Lower leg skin (tissue), 3 donors: ENCODE data around the gene GRAP2.

Source experiments
- POLR2A ChIP-seq, 2 donors: fragments of 450-650 bp; IDR thresholded peaks; one replicate each; pipeline ENCODE4 v1.6.1; 2016 to 2017; ENCODE audit warnings: antibody characterized with exemption in 2 of 2, mild to moderate bottlenecking in 1 of 2, moderate library complexity in 1 of 2
- TF ChIP-seq, protein P1 (sequence below), 3 donors: fragments of 450-650 bp; IDR thresholded peaks; one replicate each; pipeline ENCODE4 v1.5.1; 2016; ENCODE audit warnings: antibody characterized with exemption in 3 of 3, mild to moderate bottlenecking in 3 of 3, moderate library complexity in 2 of 3

DNA sequence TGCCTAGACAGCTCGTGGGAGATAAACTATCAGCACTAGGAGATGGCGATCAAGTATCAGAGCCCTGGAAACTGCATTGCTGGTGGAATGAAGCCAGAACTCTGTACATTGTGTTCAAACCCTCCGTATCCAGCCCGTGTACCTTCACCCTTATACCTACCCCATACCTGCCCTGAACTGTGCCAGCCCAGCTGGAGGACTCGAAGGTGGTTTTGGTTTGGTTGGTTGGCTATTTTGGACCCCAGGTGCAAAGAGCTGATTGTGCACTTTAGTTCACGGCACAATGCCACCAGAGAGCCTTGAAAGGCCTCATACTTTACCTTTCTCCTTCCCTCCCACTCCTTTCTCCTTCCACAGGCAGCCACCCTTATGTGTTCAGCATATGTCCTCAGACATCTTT lies 109.9 kb downstream of the GRAP2 start:
- TF ChIP-seq, protein P1, sequence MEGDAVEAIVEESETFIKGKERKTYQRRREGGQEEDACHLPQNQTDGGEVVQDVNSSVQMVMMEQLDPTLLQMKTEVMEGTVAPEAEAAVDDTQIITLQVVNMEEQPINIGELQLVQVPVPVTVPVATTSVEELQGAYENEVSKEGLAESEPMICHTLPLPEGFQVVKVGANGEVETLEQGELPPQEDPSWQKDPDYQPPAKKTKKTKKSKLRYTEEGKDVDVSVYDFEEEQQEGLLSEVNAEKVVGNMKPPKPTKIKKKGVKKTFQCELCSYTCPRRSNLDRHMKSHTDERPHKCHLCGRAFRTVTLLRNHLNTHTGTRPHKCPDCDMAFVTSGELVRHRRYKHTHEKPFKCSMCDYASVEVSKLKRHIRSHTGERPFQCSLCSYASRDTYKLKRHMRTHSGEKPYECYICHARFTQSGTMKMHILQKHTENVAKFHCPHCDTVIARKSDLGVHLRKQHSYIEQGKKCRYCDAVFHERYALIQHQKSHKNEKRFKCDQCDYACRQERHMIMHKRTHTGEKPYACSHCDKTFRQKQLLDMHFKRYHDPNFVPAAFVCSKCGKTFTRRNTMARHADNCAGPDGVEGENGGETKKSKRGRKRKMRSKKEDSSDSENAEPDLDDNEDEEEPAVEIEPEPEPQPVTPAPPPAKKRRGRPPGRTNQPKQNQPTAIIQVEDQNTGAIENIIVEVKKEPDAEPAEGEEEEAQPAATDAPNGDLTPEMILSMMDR (IDR thresholded peaks at IDR 0.05) = no peak
- TF ChIP-seq POLR2A (IDR thresholded peaks at IDR 0.05) = no peak
